Measurements from ENCODE around the gene IDUA. TPM values are rescaled to one million over a fixed set of nuclear protein-coding genes. Genes with fewer than 3 reads are reported as not detected.

The IDUA gene
- total RNA-seq, result 10.2 and 17.0 TPM in 2 replicates

DNA sequence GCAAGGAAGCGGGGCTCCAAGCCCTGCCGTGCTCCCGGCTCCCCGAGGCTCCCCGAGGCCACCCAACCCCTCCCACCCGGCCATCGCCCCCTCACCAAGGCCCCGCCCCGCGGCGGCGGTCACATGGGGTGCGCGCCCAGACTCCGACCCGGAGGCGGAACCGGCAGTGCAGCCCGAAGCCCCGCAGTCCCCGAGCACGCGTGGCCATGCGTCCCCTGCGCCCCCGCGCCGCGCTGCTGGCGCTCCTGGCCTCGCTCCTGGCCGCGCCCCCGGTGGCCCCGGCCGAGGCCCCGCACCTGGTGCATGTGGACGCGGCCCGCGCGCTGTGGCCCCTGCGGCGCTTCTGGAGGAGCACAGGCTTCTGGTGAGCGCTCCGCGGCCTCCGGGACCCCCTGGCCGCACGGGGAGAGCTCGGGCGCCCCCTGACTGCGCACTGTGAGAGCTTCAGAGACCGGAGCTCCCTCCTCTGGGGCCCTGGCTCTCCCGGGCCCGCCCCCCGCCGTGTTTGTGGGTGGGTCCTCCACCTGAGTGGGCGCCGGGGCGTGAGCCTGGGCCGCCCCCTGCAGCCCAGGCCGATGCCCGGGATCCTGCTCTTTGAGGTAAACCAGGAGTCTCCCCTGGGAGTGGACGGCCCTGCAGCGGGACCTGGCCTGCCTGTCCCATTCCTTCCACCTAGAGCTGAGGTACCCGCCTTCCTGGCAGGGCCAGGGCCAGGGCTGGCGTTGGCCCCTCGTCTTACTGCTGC lies at the start of gene IDUA:
Gene IDUA (plus strand): TSS at position 166 of the 745 bp plus-strand sequence. CDS start 41 bp downstream, at position 207.

DNA sequence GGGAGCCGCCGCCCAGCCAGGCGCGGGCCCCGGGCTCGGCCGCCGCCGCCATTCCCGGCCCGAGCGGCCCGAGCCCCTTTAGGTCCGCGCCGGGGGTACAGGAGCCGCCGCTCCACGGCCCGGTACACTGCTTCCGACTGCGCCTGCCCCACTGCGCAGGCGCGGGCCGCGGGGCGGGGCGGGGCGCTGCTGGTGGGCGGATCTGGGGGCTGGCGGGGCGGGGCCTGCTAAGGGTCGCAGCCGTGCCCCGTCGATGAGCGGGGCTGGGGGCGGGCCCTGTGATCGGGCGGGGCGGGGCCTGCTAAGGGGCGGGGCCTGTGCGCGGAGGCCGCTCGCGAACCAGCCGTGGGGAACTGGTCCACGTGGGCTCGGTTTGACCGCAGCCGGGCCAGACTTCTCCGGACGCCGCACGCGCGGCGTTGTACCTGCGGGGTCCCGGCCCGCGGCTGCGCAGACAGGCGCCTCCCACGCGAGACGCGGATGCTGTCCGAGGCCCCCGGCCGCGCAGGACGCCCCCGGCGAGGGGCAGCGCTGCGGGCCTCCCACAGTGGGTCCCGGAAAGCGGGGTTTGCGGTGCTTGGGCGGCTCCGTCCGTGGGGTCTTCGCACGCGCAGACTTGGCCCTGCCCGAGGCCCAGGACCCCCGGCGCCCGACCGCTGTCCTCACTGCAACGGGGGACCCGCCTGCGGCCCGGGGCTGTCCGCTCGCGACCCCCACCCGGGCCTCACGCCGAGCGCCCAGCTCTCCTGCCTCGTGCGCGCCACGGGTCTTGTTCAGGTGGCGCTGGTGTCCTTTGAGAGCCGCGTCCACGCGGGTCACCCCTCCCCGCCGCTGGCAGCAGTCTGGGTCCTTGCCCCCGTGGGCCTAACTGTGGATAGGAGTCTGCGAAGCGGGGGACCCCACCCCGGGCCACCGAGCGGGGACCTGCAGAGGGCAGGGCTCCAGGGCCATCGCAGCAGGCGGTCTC lies 13.1 kb upstream of the IDUA start, which contains the start of gene DGKQ:
Gene DGKQ (minus strand): TSS at position 139 of the 967 bp plus-strand sequence. CDS start 87 bp downstream, at position 52.

GRCh38 chr4:993111-994029 lies 6.5 kb downstream of the IDUA start, which contains the start of gene SLC26A1:
TSS of gene SLC26A1 (minus strand) at chr4:993404. CDS start at chr4:991703, 1,701 bp downstream.

DNA sequence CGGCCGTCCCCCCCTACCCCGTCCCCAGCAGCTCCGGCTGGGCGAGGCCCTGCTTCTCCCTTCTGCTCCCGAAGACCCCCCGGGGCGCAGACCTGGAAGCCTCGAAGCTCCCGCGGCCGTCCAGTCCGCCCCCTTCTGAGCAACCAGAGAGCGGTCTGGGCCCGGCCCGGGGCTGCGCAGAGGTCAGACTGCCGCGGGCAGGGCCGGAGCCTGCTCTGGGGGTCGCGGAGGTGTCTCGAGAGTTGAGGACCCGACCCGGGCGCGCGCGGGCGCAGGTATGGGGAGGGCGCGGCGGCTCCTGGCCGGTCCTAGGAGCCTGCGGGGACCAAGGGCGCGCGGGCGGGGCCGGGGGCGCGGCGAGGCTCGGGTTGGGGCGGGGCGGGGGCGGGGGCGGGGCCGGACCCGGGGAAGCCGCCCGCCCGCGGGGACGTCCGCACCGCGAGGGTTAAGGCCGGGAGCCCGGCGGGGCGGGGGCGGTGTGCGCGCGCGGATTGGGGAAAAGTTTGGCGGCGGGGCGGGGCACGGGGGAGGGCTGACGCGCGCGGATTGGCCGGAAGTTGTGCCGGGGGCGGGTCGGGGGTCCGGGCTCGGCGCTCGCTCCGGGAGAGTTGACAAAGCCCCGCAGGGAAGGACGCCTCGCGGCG lies 24.3 kb downstream of the IDUA start, which contains the start of gene FGFRL1:
Gene FGFRL1 (plus strand): TSS at position 605 of the 644 bp plus-strand sequence. CDS start 860 bp downstream, outside the sequence.

Other genes with a start within 250 kb of the IDUA start
- gene CPLX1, start 160.9 kb upstream of the IDUA start, total RNA-seq, result not detected in 2 replicates
- gene GAK, start 54.7 kb upstream of the IDUA start, total RNA-seq, result 51.4 and 68.1 TPM in 2 replicates
- gene TMEM175, start 54.6 kb upstream of the IDUA start, total RNA-seq, result 8.6 and 15.9 TPM in 2 replicates
- gene DGKQ, start 13.5 kb upstream of the IDUA start, total RNA-seq, result 11.8 and 20.6 TPM in 2 replicates
- gene SLC26A1, start 6.4 kb downstream of the IDUA start, total RNA-seq, result under 0.01 TPM in 1 of 2 replicates, not detected in the other
- gene FGFRL1, start 24.6 kb downstream of the IDUA start, total RNA-seq, result 2.7 and 3.4 TPM in 2 replicates
- gene RNF212, start 126.5 kb downstream of the IDUA start, total RNA-seq, result 1.2 and 1.6 TPM in 2 replicates
- 5.0 and 10.6 TPM in 2 replicates for gene SPON2, start 185.5 kb downstream of the IDUA start, total RNA-seq